ENCODE data around the gene KNDC1. TPM values are rescaled to one million over a fixed set of nuclear protein-coding genes. Genes with fewer than 3 reads are reported as not detected.

KNDC1 gene
- total and polyA plus RNA-seq, 2 donors (not counting 3 experiments of a cell fraction or from before 2014, with no cell fraction given), result not detected

- TF ChIP-seq POLR2A (IDR thresholded peaks at IDR 0.05; ENCODE audit: low read depth, low read length) (no peak), MYC (IDR thresholded peaks at IDR 0.05; ENCODE audit: low read depth, low read length) (no peak), CTCF (IDR thresholded peaks at IDR 0.05; ENCODE audit: extremely low read depth in 1 of 2, insufficient read depth in 1 of 2, low read depth in 1 of 2, low read length in 2 of 2) (no peak), JUN (IDR thresholded peaks at IDR 0.05; ENCODE audit: borderline replicate concordance, insufficient read depth, insufficient read length, low read depth) (no peak), POLR2AphosphoS5 (IDR thresholded peaks at IDR 0.05; ENCODE audit: insufficient read depth, low read depth, low read length) (no peak), FOS (IDR thresholded peaks at IDR 0.05; ENCODE audit: borderline replicate concordance, insufficient read depth, low read length) (no peak), GATA2 (IDR thresholded peaks at IDR 0.05; ENCODE audit: insufficient read depth, insufficient read length, low read depth, low read length) (no peak), EZH2 (IDR thresholded peaks at IDR 0.05; ENCODE audit: borderline replicate concordance, low read depth, low read length, severe bottlenecking) (no peak)
- TF ChIP-seq, protein P1, sequence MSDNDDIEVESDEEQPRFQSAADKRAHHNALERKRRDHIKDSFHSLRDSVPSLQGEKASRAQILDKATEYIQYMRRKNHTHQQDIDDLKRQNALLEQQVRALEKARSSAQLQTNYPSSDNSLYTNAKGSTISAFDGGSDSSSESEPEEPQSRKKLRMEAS (IDR thresholded peaks at IDR 0.05; ENCODE audit: insufficient read depth, insufficient read length), result no peak
- Histone ChIP-seq H3K36me3 (ENCODE audit: control insufficient read depth in 2 of 2, extremely low read depth in 1 of 2, insufficient read depth in 2 of 2, low read length in 2 of 2) (no peaks in the 10 kb centered on the region), H3K9me1 (replicated peaks; ENCODE audit: control insufficient read depth, extremely low read depth, insufficient read depth, low read length) (no peaks in the 10 kb centered on the region), H3K4me1 (ENCODE audit: control insufficient read depth, extremely low read depth, insufficient read depth, low read length) (no peaks in the 10 kb centered on the region), H4K20me1 (replicated peaks; ENCODE audit: control insufficient read depth, extremely low read depth, insufficient read depth, low read length) (no peaks in the 10 kb centered on the region), H3K9me3 (replicated peaks; ENCODE audit: control insufficient read depth, insufficient read depth, low read length) (no peaks in the 10 kb centered on the region), H3K27me3 (ENCODE audit: control insufficient read depth in 2 of 2, insufficient read depth in 2 of 2, low read length in 2 of 2) (no peaks in the 10 kb centered on the region), H2AFZ (ENCODE audit: low read depth, low read length) (no peak overlapping the region), H3K4me3 (replicated peaks in 1 of 3; ENCODE audit: insufficient read depth in 1 of 3, low read depth in 1 of 3, low read length in 3 of 3) (no peak overlapping the region), H3K4me2 (ENCODE audit: insufficient read depth, low read length) (no peak overlapping the region), H3K79me2 (ENCODE audit: control insufficient read depth, insufficient read depth, low read length) (no peaks in the 10 kb centered on the region), H3K27ac (ENCODE audit: insufficient read depth, low read depth, low read length) (no peak overlapping the region), H3K9ac (replicated peaks; ENCODE audit: extremely low read depth, insufficient read depth, low read length) (no peak overlapping the region)
- ChIA-PET CTCF (interaction anchor here (0.6 to 1.1 kb wide), 4 partner anchors 10 to 18 kb away, joined by 3 to 4 read pairs (median 3); no protein-coding TSS in a partner anchor), POLR2A (interaction anchor here (0.7 kb wide), 1 partner anchor 15 kb away, joined by 4 read pairs; no protein-coding TSS in a partner anchor)
- no TSS peak for BruUV-seq (replicated peaks)
- FAIRE-seq (no peak), DNase-seq (ENCODE audit: low read depth, low spot score) (no peak)
- dilution Hi-C loops (cut with MboI; ENCODE audit: extremely low pct_ligation_motif_present, low sequenced_read_pairs) (no loop called here), intact Hi-C loops (cut with micrococcal nuclease) (loop anchor here (5.0 kb wide), 1 partner anchor 201 kb away; the partner anchor contains the start of gene CFAP46)
Measured at GRCh38 chr10:133143546-133143945, 16.5 kb upstream of the KNDC1 start.
